ENCODE measurements around the gene CNOT3.

The CNOT3 gene

DNA sequence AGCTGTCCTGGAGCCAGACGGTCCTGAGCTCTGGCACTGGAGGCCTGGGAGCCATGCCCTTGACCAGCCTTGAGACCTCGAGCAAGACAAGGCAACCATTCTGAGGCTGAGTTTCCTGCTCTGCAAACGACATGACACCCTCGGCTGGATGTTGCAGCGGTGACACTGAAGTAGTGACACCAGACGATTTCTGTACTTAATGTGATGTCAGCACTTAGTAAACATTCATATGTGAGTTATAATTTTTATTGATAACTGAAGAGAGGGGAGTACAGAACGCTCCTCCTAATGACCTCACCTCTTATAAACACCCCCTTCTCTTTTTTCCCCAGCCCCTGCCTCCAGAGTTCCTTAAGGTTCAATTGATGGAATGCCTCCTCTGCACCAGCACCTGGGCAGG lies 29.1 kb upstream of the CNOT3 start:
- TF ChIP-seq, protein P1, sequence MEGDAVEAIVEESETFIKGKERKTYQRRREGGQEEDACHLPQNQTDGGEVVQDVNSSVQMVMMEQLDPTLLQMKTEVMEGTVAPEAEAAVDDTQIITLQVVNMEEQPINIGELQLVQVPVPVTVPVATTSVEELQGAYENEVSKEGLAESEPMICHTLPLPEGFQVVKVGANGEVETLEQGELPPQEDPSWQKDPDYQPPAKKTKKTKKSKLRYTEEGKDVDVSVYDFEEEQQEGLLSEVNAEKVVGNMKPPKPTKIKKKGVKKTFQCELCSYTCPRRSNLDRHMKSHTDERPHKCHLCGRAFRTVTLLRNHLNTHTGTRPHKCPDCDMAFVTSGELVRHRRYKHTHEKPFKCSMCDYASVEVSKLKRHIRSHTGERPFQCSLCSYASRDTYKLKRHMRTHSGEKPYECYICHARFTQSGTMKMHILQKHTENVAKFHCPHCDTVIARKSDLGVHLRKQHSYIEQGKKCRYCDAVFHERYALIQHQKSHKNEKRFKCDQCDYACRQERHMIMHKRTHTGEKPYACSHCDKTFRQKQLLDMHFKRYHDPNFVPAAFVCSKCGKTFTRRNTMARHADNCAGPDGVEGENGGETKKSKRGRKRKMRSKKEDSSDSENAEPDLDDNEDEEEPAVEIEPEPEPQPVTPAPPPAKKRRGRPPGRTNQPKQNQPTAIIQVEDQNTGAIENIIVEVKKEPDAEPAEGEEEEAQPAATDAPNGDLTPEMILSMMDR (IDR thresholded peaks at IDR 0.05; ENCODE audit: insufficient read depth, missing control alignments) = no peak
- FAIRE-seq = no peak
- no peak for DNase-seq (ENCODE audit: insufficient read length, low spot score)

DNA sequence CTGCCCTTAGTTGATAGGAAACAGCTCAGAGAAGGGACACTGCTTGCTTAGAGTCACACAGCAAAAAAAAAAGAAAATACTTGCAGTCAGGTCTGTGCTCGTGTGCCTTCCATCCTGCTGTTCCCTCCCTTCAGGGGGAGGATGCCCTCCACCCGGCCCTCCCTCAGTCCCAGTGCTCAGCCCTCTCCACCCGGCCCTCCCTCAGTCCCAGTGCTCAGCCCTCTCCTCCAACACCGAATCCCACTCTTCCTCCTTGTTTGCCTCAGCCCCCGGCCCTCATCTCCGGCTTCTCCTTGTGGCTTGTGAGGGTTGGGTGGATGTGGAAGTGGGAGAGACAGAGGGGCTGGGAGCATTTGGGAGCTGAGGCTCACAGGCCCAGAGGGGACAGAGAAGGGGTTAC lies 27.9 kb upstream of the CNOT3 start:
- no peak for DNase-seq (ENCODE audit: insufficient read length, low spot score)
- TF ChIP-seq, protein P1 (IDR thresholded peaks at IDR 0.05; ENCODE audit: insufficient read depth, missing control alignments) = no peak
- FAIRE-seq = no peak

DNA sequence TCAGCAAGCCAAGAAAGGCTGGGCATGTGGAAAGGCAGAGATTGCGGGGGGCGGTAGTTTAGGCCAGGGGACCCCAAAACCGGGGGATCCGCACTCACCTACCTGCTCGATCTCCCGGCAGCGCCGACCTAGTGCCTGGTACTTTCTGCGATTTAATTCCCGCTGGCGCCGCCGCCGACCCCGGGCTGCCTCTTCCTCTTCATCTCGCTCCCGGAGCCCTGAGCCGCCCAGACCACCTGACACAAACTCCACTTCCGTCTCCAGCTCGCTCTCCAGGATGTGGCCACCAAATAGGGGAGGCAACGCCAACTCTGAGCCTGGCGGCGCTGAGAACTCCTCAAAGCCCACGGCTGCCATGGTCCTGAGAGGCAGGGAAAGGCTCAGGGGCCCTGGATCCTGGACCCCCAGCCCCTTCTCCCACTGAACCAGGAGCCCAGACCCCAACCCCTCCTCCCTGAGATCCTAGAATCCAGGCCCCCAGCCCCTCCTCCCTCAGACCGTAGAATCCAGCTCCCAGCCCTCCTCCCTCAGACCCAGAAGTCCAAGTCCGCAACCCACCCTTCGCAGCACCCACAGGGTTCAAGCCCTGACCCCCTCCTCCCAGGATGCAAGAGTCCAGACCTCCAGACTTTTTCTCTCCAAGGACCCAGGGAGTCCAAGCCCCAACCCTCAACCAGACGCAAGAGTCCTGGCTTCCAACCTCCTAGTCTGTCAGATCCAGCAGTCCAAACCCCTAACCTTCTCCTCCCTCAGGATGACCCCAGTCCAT lies 23.0 kb upstream of the CNOT3 start:
- DNase-seq (ENCODE audit: insufficient read length, low spot score) = no peak
- TF ChIP-seq, protein P1 (IDR thresholded peaks at IDR 0.05; ENCODE audit: insufficient read depth, missing control alignments) = no peak

DNA sequence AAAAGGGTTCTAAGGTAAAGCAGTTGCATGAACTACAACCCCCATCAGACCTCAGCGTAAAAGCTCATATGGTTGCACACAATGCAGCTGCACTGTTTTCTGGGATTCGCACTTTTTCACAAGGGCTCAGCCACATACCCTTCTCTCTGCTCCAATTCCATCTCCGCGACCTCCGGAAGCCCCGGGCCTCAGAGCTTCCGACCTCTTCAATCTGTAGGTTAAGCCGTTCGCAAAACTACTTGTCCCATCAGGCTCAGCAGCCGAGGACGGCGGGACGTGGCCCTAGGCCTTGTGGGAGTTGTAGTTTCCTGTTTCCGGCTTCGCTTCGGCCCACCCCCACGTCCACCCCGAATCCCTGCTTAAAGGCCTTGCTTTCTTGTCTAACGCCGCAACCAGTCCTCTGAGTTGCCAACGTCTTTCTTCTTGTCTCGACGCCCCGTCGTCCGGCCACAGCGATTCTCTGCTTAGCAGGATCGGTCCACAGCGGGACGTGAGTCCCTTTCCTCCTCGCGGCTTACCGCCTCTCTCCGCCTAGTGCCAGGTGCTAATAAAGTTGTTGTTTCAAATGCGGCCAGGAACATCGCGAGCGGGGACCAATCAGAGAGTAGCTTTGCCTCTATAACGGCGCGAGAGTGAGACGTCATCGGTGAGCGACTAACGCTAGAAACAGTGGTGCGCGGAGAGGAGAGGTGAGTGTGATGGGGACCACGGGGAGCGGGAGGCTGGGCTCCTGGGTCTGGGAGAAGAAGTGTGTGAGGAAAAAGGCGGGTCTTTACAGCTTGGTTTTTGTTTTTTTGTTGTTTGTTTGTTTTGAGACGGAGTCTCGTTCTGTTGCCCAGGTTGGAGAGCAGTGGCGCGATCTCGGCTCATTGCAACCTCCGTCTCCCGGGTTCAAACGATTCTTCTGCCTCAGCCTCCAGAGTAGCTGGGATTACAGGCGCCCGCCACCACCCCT lies 22.2 kb upstream of the CNOT3 start, which contains the start of the genes PRPF31 and TFPT:
Gene PRPF31, plus strand, starts transcription at position 646 of the 955 bp plus-strand sequence. CDS start 2,525 bp downstream, outside the sequence.
Gene TFPT, minus strand, starts transcription at position 549 of the 955 bp plus-strand sequence. Its CDS starts 388 bp downstream, at position 161.
- DNase-seq (ENCODE audit: insufficient read length, low spot score) = peak; percentile 98
- TF ChIP-seq, protein P1 (IDR thresholded peaks at IDR 0.05; ENCODE audit: insufficient read depth, missing control alignments) = no peak
- no peak for FAIRE-seq

More for the DNA sequence above, 23.0 kb upstream of the CNOT3 start:
- no peak for FAIRE-seq

DNA sequence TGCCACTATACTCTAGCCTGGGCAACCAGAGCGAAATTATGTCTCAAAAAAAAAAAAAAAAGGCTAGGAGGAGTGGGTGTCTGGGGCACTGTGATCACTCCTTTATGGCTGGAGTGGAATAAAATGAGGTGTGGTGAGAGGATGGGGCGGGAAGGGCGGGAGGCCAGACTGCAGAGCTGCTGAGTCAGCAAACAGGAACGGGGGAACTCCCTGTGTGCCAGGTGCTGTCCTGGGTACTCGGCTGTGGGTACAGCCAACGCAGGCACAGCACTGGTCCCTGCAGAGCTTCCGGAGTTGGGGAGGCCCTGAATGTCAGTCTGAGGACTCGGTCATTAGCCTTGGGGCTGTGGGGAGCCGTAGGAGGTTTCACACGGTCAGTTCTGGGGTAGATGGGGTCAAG lies 16.3 kb upstream of the CNOT3 start:
- DNase-seq (ENCODE audit: insufficient read length, low spot score) (no peak), FAIRE-seq (no peak)
- TF ChIP-seq, protein P1 (IDR thresholded peaks at IDR 0.05; ENCODE audit: insufficient read depth, missing control alignments) = no peak

DNA sequence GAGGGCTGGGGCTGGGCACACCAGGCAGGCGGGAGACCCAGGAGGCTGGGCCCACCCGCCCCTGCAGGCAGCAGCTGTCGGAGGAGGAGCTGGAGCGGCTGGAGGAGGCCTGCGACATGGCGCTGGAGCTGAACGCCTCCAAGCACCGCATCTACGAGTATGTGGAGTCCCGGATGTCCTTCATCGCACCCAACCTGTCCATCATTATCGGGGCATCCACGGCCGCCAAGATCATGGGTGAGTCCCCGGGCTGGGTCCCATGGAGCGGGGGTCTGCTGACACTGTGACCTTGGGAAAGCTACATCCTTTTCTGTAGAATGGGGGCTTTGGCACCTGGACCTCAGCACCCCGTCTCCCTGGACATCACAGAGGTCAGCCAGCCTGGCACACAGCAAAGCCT lies 13.9 kb upstream of the CNOT3 start:
- no peak for FAIRE-seq
- DNase-seq (ENCODE audit: insufficient read length, low spot score) = no peak
- TF ChIP-seq, protein P1 (IDR thresholded peaks at IDR 0.05; ENCODE audit: insufficient read depth, missing control alignments) = no peak
